GM21515 (cell line): ENCODE data around the gene CIRBP.
"Not testable (repeated sequence)": the region's sequence is repeated elsewhere in the genome, so short reads cannot be mapped to it uniquely, and the experiment has no call there.

Experiments used
- ATAC-seq: cut with Tn5 transposase; IDR thresholded peaks from one replicate; pipeline ENCODE4 v1.9.1; 2021; ENCODE audit not compliant: unreplicated experiment

CIRBP gene

GRCh38 chr19:1243768-1244692 is 25.1 kb upstream of the CIRBP start:
- ATAC-seq, result no peak

- ATAC-seq, result no peak
Measured at GRCh38 chr19:1244693-1245451, 24.3 kb upstream of the CIRBP start.

- no peak for ATAC-seq
Measured at GRCh38 chr19:1245494-1246264, 23.5 kb upstream of the CIRBP start.

GRCh38 chr19:1246265-1247087 is 22.7 kb upstream of the CIRBP start:
- not testable (repeated sequence) for ATAC-seq

- ATAC-seq, result no peak
Measured at GRCh38 chr19:1247748-1248138, 21.4 kb upstream of the CIRBP start.

- ATAC-seq, result peak; percentile 17
Measured at GRCh38 chr19:1248139-1248785, 20.9 kb upstream of the CIRBP start, which contains the start of gene MIDN. Gene MIDN, plus strand, starts transcription at chr19:1248583. Its CDS starts 1,714 bp downstream, at chr19:1250297.

GRCh38 chr19:1248786-1249297 is 20.3 kb upstream of the CIRBP start:
- peak; percentile 27 for ATAC-seq

- peak; percentile 40 for ATAC-seq
Measured at GRCh38 chr19:1249298-1249989, 19.7 kb upstream of the CIRBP start.

GRCh38 chr19:1249990-1250436 is 19.1 kb upstream of the CIRBP start:
- no peak for ATAC-seq

- ATAC-seq, result no peak
Measured at GRCh38 chr19:1250437-1251260, 18.5 kb upstream of the CIRBP start.

- ATAC-seq, result no peak
Measured at GRCh38 chr19:1251330-1252220, 17.6 kb upstream of the CIRBP start.

GRCh38 chr19:1252221-1252820 is 16.8 kb upstream of the CIRBP start:
- no peak for ATAC-seq

GRCh38 chr19:1252821-1253513 is 16.2 kb upstream of the CIRBP start:
- no peak for ATAC-seq

GRCh38 chr19:1253514-1254080 is 15.5 kb upstream of the CIRBP start:
- no peak for ATAC-seq

- ATAC-seq, result no peak
Measured at GRCh38 chr19:1254081-1254527, 15.0 kb upstream of the CIRBP start.
